Small intestine (tissue), 7 donors: ENCODE data around the gene LRP4. TPM values are rescaled to one million over a fixed set of nuclear protein-coding genes. Genes with fewer than 3 reads are reported as not detected.
"Not testable (repeated sequence)": the region's sequence is repeated elsewhere in the genome, so short reads cannot be mapped to it uniquely, and the experiment has no call there.

Experiments used
- DNase-seq, 2 donors: peaks; one replicate each; pipeline versions ENCODE4 v3.0.0 to v3.0.0-alpha.2; 2013
- FAIRE-seq: peaks from 2 replicates; lab custom pipeline; 2012; peaks lifted over from hg19 to GRCh38; lab: Jason Lieb, UNC
- H3K27ac ChIP-seq, 3 donors: one replicate each; pipeline ENCODE4 v1.5.1; 2013; ENCODE audit warnings: low read length in 2 of 3, mild to moderate bottlenecking in 2 of 3, control low read depth in 1 of 3, inconsistent platforms in 1 of 3, low read depth in 1 of 3, moderate library complexity in 1 of 3
- H3K27me3 ChIP-seq, 3 donors: one replicate each; pipeline ENCODE4 v1.6.1; 2013; ENCODE audit warnings: low read length in 3 of 3, inconsistent platforms in 1 of 3; ENCODE audit not compliant: control insufficient read depth in 3 of 3, insufficient read depth in 3 of 3
- H3K36me3 ChIP-seq, 3 donors: one replicate each; pipeline ENCODE4 v1.6.1; 2013; ENCODE audit warnings: low read length in 3 of 3, inconsistent platforms in 1 of 3, low read depth in 1 of 3, mild to moderate bottlenecking in 1 of 3, moderate library complexity in 1 of 3; ENCODE audit not compliant: control insufficient read depth in 3 of 3, insufficient read depth in 2 of 3
- H3K4me1 ChIP-seq, 3 donors: one replicate each; pipeline ENCODE4 v1.6.1; 2013; ENCODE audit warnings: low read length in 2 of 3, inconsistent platforms in 1 of 3, low read depth in 1 of 3, mild to moderate bottlenecking in 1 of 3, moderate library complexity in 1 of 3; ENCODE audit not compliant: control insufficient read depth in 3 of 3, insufficient read depth in 2 of 3
- H3K4me3 ChIP-seq, 3 donors: one replicate each; pipeline ENCODE4 v1.5.1; 2013; ENCODE audit warnings: low read length in 3 of 3, control low read depth in 1 of 3, inconsistent platforms in 1 of 3, low read depth in 1 of 3, mild to moderate bottlenecking in 1 of 3, moderate library complexity in 1 of 3
- H3K9me3 ChIP-seq, 2 donors: one replicate each; pipeline ENCODE4 v1.6.1; 2013; ENCODE audit warnings: low read depth in 1 of 2, low read length in 1 of 2; ENCODE audit not compliant: control insufficient read depth in 2 of 2, insufficient read depth in 1 of 2
- WGBS, 3 donors: extraction: QIAGEN DNeasy Blood & Tissue Kit; methylation state at CpG; one replicate each; pipeline ENCODE4 v1.1.7; 2013; 5-methylcytosine and 5-hydroxymethylcytosine counted together
- polyA plus RNA-seq, 4 donors: library from polyadenylated mRNA; stranded (reverse) in 3 of 4; unstranded in 1 of 4; fragments of 200-250 nt in 3 of 4; fragments of 120-200 nt in 1 of 4; gene quantifications; one replicate each; pipeline versions ENCODE4 v1.2.1 to v1.2.3, GENCODE V29; 2013
- donor health status: healthy with polysubstance abuse.
- donor health status: control.
- donor health status: control.
- donor health status: Bipolar disorder and iron deficiency.
- donor health status: healthy.

The LRP4 gene
- polyA plus RNA-seq, 4 donors = 2.2 to 15.2 (median 12.6) TPM

DNA sequence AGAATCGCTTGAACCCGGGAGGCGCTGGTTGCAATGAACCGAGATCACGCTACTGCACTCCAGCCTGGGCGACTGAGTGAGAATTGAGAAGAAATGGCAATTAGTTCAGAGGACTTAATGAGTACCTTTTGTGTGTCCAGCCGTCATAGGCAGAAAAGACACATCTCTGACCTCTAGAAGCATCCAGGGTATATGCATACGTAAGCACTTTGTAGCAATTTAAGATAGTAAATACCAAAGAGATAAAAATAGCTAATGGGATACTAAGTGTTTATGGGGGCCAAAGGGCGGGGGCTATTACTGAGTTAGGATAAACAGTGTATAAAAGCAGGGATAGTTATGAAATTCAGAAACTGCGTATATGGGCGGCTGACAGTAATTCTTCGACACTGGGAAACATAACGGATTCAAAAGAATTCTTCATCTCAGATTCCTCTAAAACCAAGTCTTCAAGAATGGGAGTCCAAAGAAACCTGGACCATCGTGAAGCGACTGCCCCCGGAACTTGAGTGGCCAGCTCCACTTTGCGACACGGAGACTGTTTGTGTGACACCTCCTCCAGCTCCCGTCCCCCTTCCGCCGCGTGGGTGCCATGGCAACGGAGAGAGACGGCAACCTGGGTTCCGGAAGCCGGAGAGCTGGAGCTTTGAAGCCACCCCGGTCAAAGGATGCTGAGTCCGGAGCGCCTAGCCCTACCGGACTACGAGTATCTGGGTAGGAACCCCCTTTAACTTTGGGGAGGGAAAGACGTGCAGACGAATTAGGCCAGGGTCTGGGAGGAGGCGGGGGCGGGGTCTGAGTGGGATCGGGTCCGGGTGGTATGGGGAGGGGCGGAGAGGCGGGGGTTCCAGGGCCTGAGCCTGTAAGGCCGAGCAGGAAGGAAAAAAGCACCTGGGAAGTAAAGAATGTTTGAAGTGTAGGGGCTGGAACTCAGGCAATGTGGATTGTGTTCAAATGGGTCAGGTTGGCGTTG is 18.1 kb upstream of the LRP4 start, which contains the start of gene CSTPP1:
TSS of gene CSTPP1 (plus strand) at position 624 of the 973 bp plus-strand sequence. CDS start at position 669, 45 bp downstream.
- Histone ChIP-seq H3K27ac (peak within 1 kb of the TSS in 2 of 3 donors; percentile 47 to 65), H3K4me1 (peaks cover 0 to 7% (median 2%) of the 10 kb centered on the region in 3 donors), H3K4me3 (peak within 1 kb of the TSS; percentile 63 to 77 (median 66)), H3K9me3 (no peaks in the 10 kb centered on the region), H3K27me3 (no peaks in the 10 kb centered on the region), H3K36me3 (peaks cover 0 to 2% (median 0%) of the 10 kb centered on the region in 3 donors)
- FAIRE-seq = no peak
- WGBS, 3 donors = 9 to 18% (median 14%) methylated on average over 41 of the region's 41 CpGs
- DNase-seq = peak; percentile 96 to 97

DNA sequence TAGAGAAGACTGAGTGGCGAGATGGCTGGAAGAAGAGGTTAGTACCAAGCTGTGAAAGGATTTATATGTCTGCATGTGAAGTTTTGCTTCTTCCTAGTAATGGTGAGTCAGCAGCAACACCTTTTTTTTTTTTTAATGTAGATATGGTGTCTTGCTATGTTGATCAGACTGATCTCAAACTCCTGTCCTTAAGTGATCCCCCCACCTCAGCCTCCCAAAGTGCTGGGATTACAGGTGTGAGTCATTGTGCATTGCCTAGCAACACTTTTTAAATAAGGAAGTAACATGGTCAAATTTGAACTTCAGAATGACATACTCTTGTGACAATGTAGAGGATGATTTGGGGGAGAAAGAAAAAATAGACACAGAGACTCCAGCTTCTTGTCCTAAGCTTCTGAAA is 11.7 kb upstream of the LRP4 start:
- DNase-seq (peak; percentile 69 to 92), FAIRE-seq (no peak)
- peak overlapping the region in 2 of 3 donors; percentile 5 to 65 for H3K27ac ChIP-seq
- peaks cover 0 to 15% (median 0%) of the 10 kb centered on the region in 3 donors for H3K4me1 ChIP-seq
- peaks cover 0 to 2% (median 0%) of the 10 kb centered on the region in 3 donors for H3K27me3 ChIP-seq
- no peaks in the 10 kb centered on the region for H3K36me3 ChIP-seq
- 53 to 69% (median 63%) methylated on average over 1 of the region's 1 CpG for WGBS, 3 donors
- no peak overlapping the region for H3K4me3 ChIP-seq
- H3K9me3 ChIP-seq = peaks cover 0 to 19% of the 10 kb centered on the region in 2 donors

DNA sequence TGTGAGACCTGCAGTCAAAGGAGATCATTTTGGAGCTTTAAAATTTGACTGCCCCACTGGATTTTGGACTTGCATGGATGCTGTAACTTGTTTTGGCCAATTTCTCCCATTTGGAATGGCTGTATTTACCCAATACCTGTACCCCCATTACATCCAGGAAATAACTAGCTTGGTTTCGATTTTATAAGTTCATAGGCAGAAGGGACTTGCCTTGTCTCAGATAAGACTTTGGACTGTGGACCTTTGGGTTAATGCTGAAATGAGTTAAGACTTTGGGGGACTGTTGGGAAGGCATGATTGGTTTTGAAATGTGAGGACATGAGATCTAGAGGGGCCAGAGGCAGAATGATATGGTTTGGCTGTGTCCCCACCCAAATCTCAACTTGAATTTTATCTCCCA is 10.4 kb upstream of the LRP4 start:
- peak overlapping the region in 2 of 3 donors; percentile 41 to 56 for H3K27ac ChIP-seq
- H3K27me3 ChIP-seq, H3K4me3 ChIP-seq, FAIRE-seq, H3K36me3 ChIP-seq: not testable (repeated sequence)
- WGBS, 3 donors = 17 to 52% (median 31%) methylated on average over 1 of the region's 1 CpG
- peak; percentile 54 to 77 for DNase-seq
- peaks cover 0 to 15% (median 0%) of the 10 kb centered on the region in 3 donors for H3K4me1 ChIP-seq
- peaks cover 0 to 19% of the 10 kb centered on the region in 2 donors for H3K9me3 ChIP-seq

DNA sequence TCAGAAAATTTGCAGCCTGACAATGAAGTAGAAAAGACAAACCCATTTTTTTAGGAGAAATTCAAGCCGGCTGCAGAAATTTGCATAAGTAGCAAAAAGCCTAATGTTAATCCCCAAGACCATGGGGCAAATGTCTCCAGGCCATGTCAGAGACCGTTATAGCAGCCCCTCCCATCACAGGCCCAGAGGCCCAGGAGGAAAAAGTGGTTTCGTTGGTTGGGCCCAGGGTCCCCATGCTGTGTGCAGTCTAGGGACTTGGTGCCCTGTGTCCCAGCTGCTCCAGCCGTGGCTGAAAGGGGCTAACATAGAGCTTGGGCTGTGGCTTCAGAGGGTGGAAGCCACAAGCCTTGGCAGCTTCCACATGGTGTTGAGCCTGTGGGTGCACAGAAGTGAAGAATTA is 9.6 kb upstream of the LRP4 start:
- peaks cover 0 to 15% (median 0%) of the 10 kb centered on the region in 3 donors for H3K4me1 ChIP-seq
- not testable (repeated sequence) for DNase-seq, H3K36me3 ChIP-seq, H3K27ac ChIP-seq, H3K27me3 ChIP-seq, H3K4me3 ChIP-seq, FAIRE-seq
- WGBS, 3 donors = 84 to 85% (median 84%) methylated on average over 4 of the region's 4 CpGs
- H3K9me3 ChIP-seq = peaks cover 0 to 19% of the 10 kb centered on the region in 2 donors

DNA sequence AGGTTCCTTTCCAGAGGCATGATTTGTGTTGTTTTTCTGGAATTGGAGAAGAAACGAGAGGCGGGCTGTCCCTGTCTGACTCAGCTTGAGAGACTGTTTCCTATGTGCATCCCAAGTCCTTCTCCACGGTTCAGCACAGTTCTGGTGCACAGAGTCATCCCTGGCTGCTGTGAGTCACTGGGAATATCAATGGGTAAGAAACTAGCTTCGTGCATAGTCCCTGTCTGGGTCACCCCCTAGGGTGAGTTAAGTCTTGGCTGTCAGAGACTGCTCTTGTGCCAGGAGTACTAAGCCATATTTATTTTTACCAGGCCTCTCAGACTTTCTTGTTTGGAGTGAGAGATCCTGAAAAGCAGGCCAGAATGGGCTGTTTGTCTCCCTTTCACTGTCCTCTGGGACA is 2.4 kb upstream of the LRP4 start:
- Histone ChIP-seq H3K9me3 (no peaks in the 10 kb centered on the region), H3K4me3 (no peak overlapping the region), H3K4me1 (peaks cover 0 to 24% (median 0%) of the 10 kb centered on the region in 3 donors), H3K36me3 (no peaks in the 10 kb centered on the region), H3K27me3 (peaks cover 0 to 24% (median 0%) of the 10 kb centered on the region in 3 donors), H3K27ac (no peak overlapping the region)
- WGBS, 3 donors = 61 to 74% (median 73%) methylated on average over 4 of the region's 4 CpGs
- DNase-seq (no peak), FAIRE-seq (no peak)

DNA sequence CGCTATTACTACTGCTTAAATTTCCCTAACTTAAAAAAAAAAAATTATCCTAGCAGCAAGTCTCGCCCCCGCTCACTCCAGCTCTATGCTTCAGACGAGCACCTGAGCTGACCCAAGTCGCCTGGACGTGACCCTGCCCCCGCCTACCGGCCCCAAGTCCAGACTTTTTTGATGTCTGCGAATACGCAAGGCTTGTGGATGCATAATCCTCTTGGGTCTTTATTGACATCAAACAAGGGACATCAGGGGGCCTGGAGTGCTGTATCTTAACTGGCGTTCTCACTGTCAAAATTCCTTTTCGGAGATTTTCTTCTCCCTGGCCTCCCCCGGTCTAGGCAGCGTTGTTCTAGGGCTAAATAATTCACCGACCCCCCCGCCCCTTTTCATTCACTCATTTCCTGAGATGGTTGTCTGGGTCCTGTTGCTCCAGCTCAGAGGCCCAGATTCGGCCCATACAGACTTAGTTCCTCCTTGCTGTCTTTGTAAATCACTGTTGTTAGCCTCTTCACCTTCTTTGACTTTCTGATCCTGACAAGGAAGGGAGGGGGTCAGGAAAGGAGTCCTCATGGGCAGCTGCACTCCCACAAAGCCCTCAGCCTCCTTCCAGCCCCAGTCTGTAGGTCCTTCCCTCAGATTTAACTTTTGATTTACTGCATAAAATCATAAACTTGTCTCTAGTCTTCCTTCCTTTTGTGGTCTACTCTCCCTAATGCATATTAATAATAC is 601 bp upstream of the LRP4 start:
- H3K27ac ChIP-seq = peak overlapping the region in 1 of 3 donors; percentile 7

DNA sequence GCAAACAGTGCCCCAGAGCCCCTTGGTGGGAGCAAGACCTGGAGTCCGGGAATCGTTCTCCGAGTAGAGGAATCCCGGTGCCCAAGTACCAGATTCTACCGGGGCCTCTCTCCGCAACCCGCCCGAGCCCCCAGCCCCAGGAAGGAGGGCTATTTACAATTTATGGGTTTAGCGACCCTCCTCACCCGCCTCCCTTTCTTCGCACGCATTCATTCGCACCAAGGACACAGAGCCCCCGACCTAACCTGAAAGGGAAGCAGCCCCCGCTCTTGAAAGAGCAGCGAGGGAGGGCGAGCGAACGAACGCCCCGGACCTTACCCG is 628 bp downstream of the LRP4 start:
- Histone ChIP-seq H3K27ac (peak overlapping the region in 1 of 3 donors; percentile 2), H3K4me1 (peaks cover 0 to 24% (median 3%) of the 10 kb centered on the region in 3 donors), H3K27me3 (peaks cover 0 to 25% (median 5%) of the 10 kb centered on the region in 3 donors), H3K4me3 (peak overlapping the region; percentile 39 to 69 (median 44)), H3K9me3 (no peaks in the 10 kb centered on the region), H3K36me3 (no peaks in the 10 kb centered on the region)
- FAIRE-seq (no peak), DNase-seq (no peak)
- 1% methylated on average over 22 of the region's 22 CpGs for WGBS, 3 donors

More for the DNA sequence above, 601 bp upstream of the LRP4 start:
- Histone ChIP-seq H3K9me3 (no peaks in the 10 kb centered on the region), H3K4me1 (peaks cover 0 to 24% (median 3%) of the 10 kb centered on the region in 3 donors), H3K36me3 (no peaks in the 10 kb centered on the region), H3K27me3 (peaks cover 0 to 25% (median 5%) of the 10 kb centered on the region in 3 donors), H3K4me3 (peak overlapping the region; percentile 14 to 69 (median 30))
- no peak for FAIRE-seq
- 17 to 25% (median 22%) methylated on average over 17 of the region's 17 CpGs for WGBS, 3 donors
- no peak for DNase-seq
